OCI-LY7 (cell line): ENCODE data around the gene TBRG4. TPM values are rescaled to one million over a fixed set of nuclear protein-coding genes. Genes with fewer than 3 reads are reported as not detected.
A peak's percentile ranks its signal among the peaks of the same experiment; 100 is the strongest.

ENCODE experiments used
- BruUV-seq: library from RNA; stranded (reverse); fragments of 400-500 nt; replicated peaks from 2 replicates; lab custom pipeline; 2021; lab: Mats Ljungman, UMichigan
- CTCF ChIA-PET: fragments of 300-600 bp; sonication (Branson Sonifier 250); formaldehyde crosslinking; loops from one replicate; lab custom pipeline; 2022; ENCODE audit warnings: antibody characterized with exemption; ENCODE audit not compliant: unreplicated experiment; lab: Charles Lee
- POLR2A ChIA-PET: fragments of 300-600 bp; sonication (Branson Sonifier 250); formaldehyde crosslinking; loops from one replicate; lab custom pipeline; 2022; ENCODE audit warnings: antibody characterized with exemption; lab: Charles Lee
- DNase-seq: peaks from one replicate; pipeline ENCODE4 v3.0.0-alpha.2; 2015; ENCODE audit warnings: low spot score
- H2AFZ ChIP-seq: fragments of 200-600 bp; sonication (generic), shearing (Covaris generic); 2 replicates; pipeline ENCODE4 v1.6.1; 2014; ENCODE audit warnings: mild to moderate bottlenecking, antibody characterized with exemption, low read length, moderate library complexity
- H3K27ac ChIP-seq: fragments of 200-600 bp; sonication (generic); 2 replicates; pipeline ENCODE4 v1.5.1; 2014; ENCODE audit warnings: mixed run types, low read depth, mild to moderate bottlenecking, moderate library complexity, low read length, inconsistent platforms; ENCODE audit not compliant: poor library complexity, severe bottlenecking
- H3K36me3 ChIP-seq: fragments of 200-600 bp; sonication (generic); 2 replicates; pipeline ENCODE4 v1.6.1; 2014; ENCODE audit warnings: mild to moderate bottlenecking, antibody characterized with exemption, low read length, moderate library complexity, mixed read lengths; ENCODE audit not compliant: insufficient read depth
- H3K4me1 ChIP-seq: fragments of 200-600 bp; sonication (generic); 2 replicates; pipeline ENCODE4 v1.5.1; 2014; ENCODE audit warnings: mild to moderate bottlenecking, low read length; ENCODE audit not compliant: insufficient read depth, poor library complexity, severe bottlenecking
- H3K4me2 ChIP-seq: fragments of 200-600 bp; sonication (generic); 2 replicates; pipeline ENCODE4 v1.6.1; 2014; ENCODE audit warnings: mild to moderate bottlenecking, low read length
- H3K4me3 ChIP-seq: fragments of 200-600 bp; sonication (generic); 2 replicates; pipeline ENCODE4 v1.5.1; 2014; ENCODE audit warnings: mild to moderate bottlenecking, low read depth, low read length; ENCODE audit not compliant: poor library complexity, severe bottlenecking
- H3K79me2 ChIP-seq: fragments of 200-600 bp; sonication (generic); 2 replicates; pipeline ENCODE4 v1.6.1; 2016; ENCODE audit warnings: low read depth, mild to moderate bottlenecking, low read length, moderate library complexity, mixed read lengths; ENCODE audit not compliant: insufficient read depth
- H3K9me2 ChIP-seq: fragments of 200-600 bp; sonication (generic); 2 replicates; pipeline ENCODE4 v1.6.1; 2016; ENCODE audit warnings: mild to moderate bottlenecking, low read length, mixed read lengths; ENCODE audit not compliant: insufficient read depth
- H3K9me3 ChIP-seq: fragments of 200-600 bp; sonication (generic); 2 replicates; pipeline ENCODE4 v1.6.1; 2014; ENCODE audit warnings: mild to moderate bottlenecking, mixed run types, low read length, mixed read lengths
- H4K20me1 ChIP-seq: fragments of 200-600 bp; sonication (generic); 2 replicates; pipeline ENCODE4 v1.6.1; 2014; ENCODE audit warnings: mild to moderate bottlenecking, antibody characterized with exemption, low read length, moderate library complexity, mixed read lengths; ENCODE audit not compliant: insufficient read depth
- CTCF ChIP-seq: fragments of 200-600 bp; sonication (generic); conservative IDR thresholded peaks from 2 replicates; pipeline ENCODE4 v1.5.1; 2014; ENCODE audit warnings: mild to moderate bottlenecking, antibody characterized with exemption, low read length, moderate library complexity, mixed read lengths
- EZH2phosphoT487 ChIP-seq: fragments of 200-600 bp; sonication (generic); IDR thresholded peaks from 2 replicates; pipeline ENCODE4 v1.6.1; 2018; ENCODE audit warnings: low read depth, borderline replicate concordance, mild to moderate bottlenecking, mixed run types, antibody characterized with exemption, low read length, moderate library complexity, mixed read lengths
- intact Hi-C: fragments of 100-400 bp; cut with micrococcal nuclease; formaldehyde crosslinking; loops from one replicate; pipeline ENCODE4 v1.10.0; 2022; ENCODE audit not compliant: unreplicated experiment
- total RNA-seq, 2 experiments: library from RNA; depleted of rRNA in 1 of 2; stranded (reverse); fragments of >200 nt in 1 of 2; shearing (Covaris generic) in 1 of 2; gene quantifications; 2 replicates each; pipeline ENCODE4 v1.2.3, GENCODE V29; 2014 to 2022

The TBRG4 gene
- total RNA-seq, 2 experiments from 2014 or later, result 113 to 141 TPM

GRCh38 chr7:45071528-45071927 is 40.0 kb downstream of the TBRG4 start:
- Histone ChIP-seq H3K9me3 (no peaks in the 10 kb centered on the region), H3K36me3 (peaks cover 98% of the 10 kb centered on the region), H3K4me2 (no peak overlapping the region), H4K20me1 (no peaks in the 10 kb centered on the region), H3K79me2 (no peaks in the 10 kb centered on the region), H2AFZ (no peak overlapping the region), H3K4me3 (no peak overlapping the region), H3K9me2 (no peaks in the 10 kb centered on the region), H3K27ac (no peak overlapping the region), H3K4me1 (no peaks in the 10 kb centered on the region)
- TF ChIP-seq EZH2phosphoT487 (no peak), CTCF (no peak)
- ChIA-PET CTCF (interaction anchor here (0.6 kb wide), 1 partner anchor 1779 kb away, joined by 3 read pairs; no protein-coding TSS in a partner anchor), POLR2A (interaction anchor here (1.2 kb wide), 1 partner anchor 18 kb away, joined by 4 read pairs; the partner anchor contains the start of gene NACAD)
- intact Hi-C loops, result no loop called here
- no TSS peak for BruUV-seq
- no peak for DNase-seq

GRCh38 chr7:45070254-45070642 is 41.2 kb downstream of the TBRG4 start:
- H3K4me2 ChIP-seq, result no peak overlapping the region
- H3K36me3 ChIP-seq, result peaks cover 96% of the 10 kb centered on the region
- BruUV-seq, result no TSS peak
- no peaks in the 10 kb centered on the region for H3K79me2 ChIP-seq
- no peaks in the 10 kb centered on the region for H3K9me3 ChIP-seq
- intact Hi-C loops, result no loop called here
- H4K20me1 ChIP-seq, result no peaks in the 10 kb centered on the region
- no peak overlapping the region for H3K4me3 ChIP-seq
- no peak overlapping the region for H2AFZ ChIP-seq
- CTCF ChIA-PET, result no interaction called here
- TF ChIP-seq EZH2phosphoT487, result no peak
- no peak for TF ChIP-seq CTCF
- POLR2A ChIA-PET, result interaction anchor here (0.8 to 1.2 kb wide), 2 partner anchors 19 to 67 kb away, joined by 3 to 4 read pairs; partner anchors contain the start of gene NACAD
- H3K9me2 ChIP-seq, result no peaks in the 10 kb centered on the region
- no peak for DNase-seq
- no peaks in the 10 kb centered on the region for H3K4me1 ChIP-seq
- H3K27ac ChIP-seq, result no peak overlapping the region

- TF ChIP-seq CTCF, result 0 out of 2 replicates have a peak, but pooled peaks have one; percentile 15
- no peak for TF ChIP-seq EZH2phosphoT487
- CTCF ChIA-PET, result no interaction called here
- H3K9me3 ChIP-seq, result no peaks in the 10 kb centered on the region
- H3K9me2 ChIP-seq, result no peaks in the 10 kb centered on the region
- no peak overlapping the region for H3K4me2 ChIP-seq
- no peak for DNase-seq
- H3K79me2 ChIP-seq, result no peaks in the 10 kb centered on the region
- H3K4me3 ChIP-seq, result no peak overlapping the region
- intact Hi-C loops, result no loop called here
- no peak overlapping the region for H2AFZ ChIP-seq
- H3K27ac ChIP-seq, result no peak overlapping the region
- H4K20me1 ChIP-seq, result no peaks in the 10 kb centered on the region
- no peaks in the 10 kb centered on the region for H3K4me1 ChIP-seq
- peaks cover 96% of the 10 kb centered on the region for H3K36me3 ChIP-seq
- BruUV-seq, result no TSS peak
- POLR2A ChIA-PET, result interaction anchor here (0.8 to 1.1 kb wide), 2 partner anchors 42 to 66 kb away, joined by 3 read pairs; no protein-coding TSS in a partner anchor
Observed at GRCh38 chr7:45069444-45070253, 41.8 kb downstream of the TBRG4 start.
